GM12891 (cell line): Measurements from ENCODE around the gene AK9.

Experiments
- POLR2A ChIP-seq: IDR thresholded peaks from 2 replicates; pipeline ENCODE4 v1.6.1; 2011; ENCODE audit warnings: low read depth, low read length, control low read depth
- POLR2AphosphoS5 ChIP-seq: IDR thresholded peaks from 2 replicates; pipeline ENCODE4 v1.6.1; 2011; ENCODE audit warnings: low read depth, low read length, control low read depth

DNA sequence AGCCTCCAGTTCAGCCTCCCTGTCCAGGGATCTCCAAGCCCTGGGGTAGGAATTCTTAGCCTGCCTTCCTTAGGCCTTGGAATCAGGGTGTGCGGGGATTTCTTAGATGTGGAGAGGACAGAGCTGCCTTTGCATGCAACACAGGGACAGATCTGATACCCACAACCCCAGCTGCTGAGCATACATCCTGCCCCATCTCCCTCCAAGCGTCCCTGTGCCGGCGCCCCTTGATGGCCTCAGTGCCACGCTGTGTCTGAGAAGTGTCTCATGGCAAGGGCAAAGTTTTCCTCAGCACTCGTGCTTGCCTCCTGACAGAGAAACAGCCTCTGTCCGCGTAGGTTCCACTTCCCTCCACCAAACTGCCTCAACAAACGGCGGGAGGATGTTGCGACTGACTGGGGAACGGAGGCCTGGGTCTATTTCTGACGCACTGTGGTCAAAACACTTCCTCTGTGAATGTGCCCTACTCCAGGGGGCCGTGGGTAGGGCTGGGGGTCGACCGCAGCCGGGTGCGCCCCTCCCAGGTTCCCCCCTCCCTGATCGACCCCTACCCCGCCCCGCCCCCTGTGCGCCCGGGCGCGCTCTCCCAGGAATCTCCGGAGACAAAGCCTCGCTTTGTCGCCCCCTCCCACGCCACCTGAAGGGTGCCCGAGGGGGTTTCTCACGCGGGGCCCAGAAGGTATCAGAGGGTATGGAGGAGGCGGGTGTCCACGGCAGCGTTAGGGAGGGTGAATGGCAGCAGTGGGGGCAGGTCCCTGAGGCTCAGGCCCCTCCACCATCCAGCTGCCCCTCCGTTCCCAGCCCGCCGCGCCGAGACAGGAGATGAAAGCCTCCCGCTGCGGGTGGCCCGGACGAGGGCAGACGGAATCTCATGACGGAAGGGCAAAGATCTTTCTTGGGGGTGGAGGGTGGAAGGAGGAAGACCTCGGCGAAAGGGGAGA is 236.2 kb downstream of the AK9 start:
- peak; percentile 70 for TF ChIP-seq POLR2AphosphoS5
- peak; percentile 74 for TF ChIP-seq POLR2A
